PFSK-1 (cell line): ENCODE data around the gene SLC24A4.

Experiments
- FOXP2 ChIP-seq: optimal IDR thresholded peaks from 2 replicates; pipeline ENCODE3; 2011; ENCODE audit warnings: borderline replicate concordance, control low read depth, inconsistent platforms; ENCODE audit not compliant: insufficient read depth; ENCODE audit errors: extremely low read length, extremely low read depth
- POLR2AphosphoS5 ChIP-seq: IDR thresholded peaks from 2 replicates; pipeline ENCODE4 v1.6.1; 2012; ENCODE audit warnings: low read depth, mild to moderate bottlenecking, control low read depth, low read length, moderate library complexity
- SIN3A ChIP-seq: IDR thresholded peaks from 2 replicates; pipeline ENCODE4 v1.6.1; 2012; ENCODE audit warnings: mild to moderate bottlenecking, low read length, moderate library complexity, borderline replicate concordance; ENCODE audit not compliant: insufficient read depth
- TAF1 ChIP-seq: IDR thresholded peaks from 2 replicates; pipeline ENCODE4 v1.6.1; 2012; ENCODE audit warnings: low read length, control low read depth, borderline replicate concordance; ENCODE audit not compliant: insufficient read depth
- TF ChIP-seq, protein P1 (sequence below), 2 experiments: IDR thresholded peaks; 2 replicates each; pipeline versions ENCODE4 v1.6.1 to v1.8.0; 2011 to 2012; ENCODE audit warnings: low read depth in 2 of 2, low read length in 2 of 2, control low read depth in 1 of 2, inconsistent platforms in 1 of 2, mild to moderate bottlenecking in 1 of 2, moderate library complexity in 1 of 2; ENCODE audit not compliant: insufficient read depth in 1 of 2

SLC24A4 gene

DNA sequence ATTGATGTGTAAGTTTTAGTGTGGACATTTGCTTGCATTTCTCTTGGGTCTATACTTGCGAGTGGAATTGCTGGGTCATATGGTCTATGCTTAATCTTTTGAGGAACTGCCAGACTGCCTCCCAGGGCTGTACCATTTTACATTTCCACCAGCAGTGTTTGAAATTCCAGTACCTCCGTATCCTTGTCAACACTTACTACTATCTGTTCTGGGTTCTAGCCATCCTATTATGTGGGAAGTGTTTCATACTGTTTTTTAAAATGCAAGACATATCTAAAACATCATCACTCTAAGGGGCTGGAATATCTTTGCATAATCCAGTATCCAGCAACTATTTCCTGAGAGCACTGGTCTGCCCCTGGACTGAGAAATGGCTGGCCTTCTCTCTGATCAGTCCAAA, 110.4 kb downstream of the SLC24A4 start:
- no peak for TF ChIP-seq POLR2AphosphoS5
- TF ChIP-seq FOXP2, result no peak
- no peak for TF ChIP-seq TAF1
- TF ChIP-seq SIN3A, result no peak
- TF ChIP-seq, protein P1, sequence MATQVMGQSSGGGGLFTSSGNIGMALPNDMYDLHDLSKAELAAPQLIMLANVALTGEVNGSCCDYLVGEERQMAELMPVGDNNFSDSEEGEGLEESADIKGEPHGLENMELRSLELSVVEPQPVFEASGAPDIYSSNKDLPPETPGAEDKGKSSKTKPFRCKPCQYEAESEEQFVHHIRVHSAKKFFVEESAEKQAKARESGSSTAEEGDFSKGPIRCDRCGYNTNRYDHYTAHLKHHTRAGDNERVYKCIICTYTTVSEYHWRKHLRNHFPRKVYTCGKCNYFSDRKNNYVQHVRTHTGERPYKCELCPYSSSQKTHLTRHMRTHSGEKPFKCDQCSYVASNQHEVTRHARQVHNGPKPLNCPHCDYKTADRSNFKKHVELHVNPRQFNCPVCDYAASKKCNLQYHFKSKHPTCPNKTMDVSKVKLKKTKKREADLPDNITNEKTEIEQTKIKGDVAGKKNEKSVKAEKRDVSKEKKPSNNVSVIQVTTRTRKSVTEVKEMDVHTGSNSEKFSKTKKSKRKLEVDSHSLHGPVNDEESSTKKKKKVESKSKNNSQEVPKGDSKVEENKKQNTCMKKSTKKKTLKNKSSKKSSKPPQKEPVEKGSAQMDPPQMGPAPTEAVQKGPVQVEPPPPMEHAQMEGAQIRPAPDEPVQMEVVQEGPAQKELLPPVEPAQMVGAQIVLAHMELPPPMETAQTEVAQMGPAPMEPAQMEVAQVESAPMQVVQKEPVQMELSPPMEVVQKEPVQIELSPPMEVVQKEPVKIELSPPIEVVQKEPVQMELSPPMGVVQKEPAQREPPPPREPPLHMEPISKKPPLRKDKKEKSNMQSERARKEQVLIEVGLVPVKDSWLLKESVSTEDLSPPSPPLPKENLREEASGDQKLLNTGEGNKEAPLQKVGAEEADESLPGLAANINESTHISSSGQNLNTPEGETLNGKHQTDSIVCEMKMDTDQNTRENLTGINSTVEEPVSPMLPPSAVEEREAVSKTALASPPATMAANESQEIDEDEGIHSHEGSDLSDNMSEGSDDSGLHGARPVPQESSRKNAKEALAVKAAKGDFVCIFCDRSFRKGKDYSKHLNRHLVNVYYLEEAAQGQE (IDR thresholded peaks at IDR 0.05; ENCODE audit: insufficient read depth in 1 of 2, low read depth in 2 of 2, low read length in 2 of 2), result no peak

DNA sequence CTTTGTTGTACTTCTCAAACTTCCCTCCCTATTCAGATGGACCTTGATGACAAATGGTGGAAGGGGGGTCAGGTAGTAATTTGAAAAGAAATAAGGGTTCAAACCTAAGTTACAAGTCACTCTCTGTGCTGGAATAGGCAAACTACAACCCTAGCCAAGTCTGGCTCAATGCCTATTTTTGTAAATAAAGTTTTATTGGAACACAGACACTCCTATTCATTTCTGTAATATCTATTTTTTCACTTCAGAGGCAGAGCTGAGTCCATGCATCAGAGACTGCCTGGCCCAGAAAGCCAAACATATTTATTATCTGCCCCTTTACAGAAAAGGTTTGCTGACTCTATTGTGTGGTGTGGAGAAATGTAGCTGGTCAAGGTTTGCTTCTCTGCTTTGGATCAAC, 112.2 kb downstream of the SLC24A4 start:
- TF ChIP-seq, protein P1 (IDR thresholded peaks at IDR 0.05; ENCODE audit: insufficient read depth in 1 of 2, low read depth in 2 of 2, low read length in 2 of 2), result no peak
- TF ChIP-seq FOXP2 (no peak), TAF1 (no peak), SIN3A (no peak), POLR2AphosphoS5 (no peak)

DNA sequence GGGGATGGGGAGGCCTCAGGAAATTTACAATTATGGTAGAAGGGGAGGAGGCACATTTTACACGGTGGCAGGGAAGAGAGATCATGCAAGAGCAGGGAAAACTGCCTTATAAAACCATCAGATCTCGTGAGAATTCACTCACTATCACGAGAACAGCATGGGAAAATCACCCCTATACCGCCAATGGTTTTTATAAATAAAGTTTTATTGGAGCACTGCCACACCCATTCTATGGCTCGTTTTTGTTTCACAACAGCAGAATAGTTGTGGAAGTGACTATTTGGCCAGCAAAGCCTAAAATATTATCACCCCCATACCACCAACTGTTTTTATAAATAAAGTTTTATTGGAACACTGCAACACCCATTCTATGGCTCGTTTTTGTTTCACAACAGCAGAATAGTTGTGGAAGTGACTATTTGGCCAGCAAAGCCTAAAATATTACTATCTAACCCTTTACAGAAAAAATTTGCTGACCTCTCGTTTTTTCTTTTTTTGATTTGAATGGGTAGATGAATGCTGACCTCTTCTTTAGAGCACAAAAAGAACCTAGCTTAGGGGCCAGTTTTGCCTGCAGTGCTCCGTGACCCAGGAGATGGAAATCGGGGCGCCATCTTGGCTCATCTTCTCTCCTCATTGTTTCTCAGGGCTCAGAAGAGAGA, 113.3 kb downstream of the SLC24A4 start:
- TF ChIP-seq, protein P1 (IDR thresholded peaks at IDR 0.05; ENCODE audit: insufficient read depth in 1 of 2, low read depth in 2 of 2, low read length in 2 of 2), result no peak
- no peak for TF ChIP-seq FOXP2
- no peak for TF ChIP-seq TAF1
- no peak for TF ChIP-seq POLR2AphosphoS5
- TF ChIP-seq SIN3A, result no peak

DNA sequence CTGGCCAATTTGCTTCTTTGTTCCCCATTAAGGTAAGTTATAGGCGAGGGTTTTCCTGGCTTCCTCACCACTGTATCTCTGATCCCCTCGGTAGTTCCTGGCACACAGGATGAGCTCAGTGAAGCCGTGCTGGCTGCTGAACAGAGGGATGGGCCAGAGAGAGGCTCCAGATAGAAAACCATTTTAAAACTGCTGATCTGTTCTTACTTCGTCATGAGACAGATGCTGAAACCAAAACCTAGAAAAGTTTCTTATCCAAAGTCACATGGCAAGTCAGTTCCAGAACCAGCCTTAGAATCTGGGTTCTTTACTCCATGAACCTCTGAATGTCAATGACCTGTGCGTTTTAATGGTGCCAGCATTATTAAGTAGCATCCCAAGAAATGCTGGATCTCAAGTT, 114.3 kb downstream of the SLC24A4 start:
- TF ChIP-seq SIN3A (no peak), POLR2AphosphoS5 (no peak), TAF1 (no peak), FOXP2 (no peak)
- TF ChIP-seq, protein P1 (IDR thresholded peaks at IDR 0.05; ENCODE audit: insufficient read depth in 1 of 2, low read depth in 2 of 2, low read length in 2 of 2), result no peak
